ENCODE results near the gene CXCR6.

CXCR6 gene

GRCh38 chr3:45922039-45922326 is 21.3 kb upstream of the CXCR6 start:
- no peak for TF ChIP-seq CTCF (IDR thresholded peaks at IDR 0.05; ENCODE audit: borderline replicate concordance, control extremely low read depth, extremely low read depth, insufficient read depth, missing control alignments)
- in situ Hi-C loops (cut with MboI; ENCODE audit: low sequenced_read_pairs, unreplicated experiment): loop anchor here (10.0 kb wide), 1 partner anchor 407 kb away; no protein-coding TSS in a partner anchor

GRCh38 chr3:45922950-45923590 is 20.2 kb upstream of the CXCR6 start:
- TF ChIP-seq CTCF (IDR thresholded peaks at IDR 0.05; ENCODE audit: borderline replicate concordance, control extremely low read depth, extremely low read depth, insufficient read depth, missing control alignments): no peak
- in situ Hi-C loops (cut with MboI; ENCODE audit: low sequenced_read_pairs, unreplicated experiment): loop anchor here (10.0 kb wide), 1 partner anchor 408 kb away; no protein-coding TSS in a partner anchor
- no peak for DNase-seq (ENCODE audit: low spot score)

More at GRCh38 chr3:45922039-45922326, 21.3 kb upstream of the CXCR6 start:
- DNase-seq (ENCODE audit: low spot score): no peak

GRCh38 chr3:45923755-45924154 is 19.5 kb upstream of the CXCR6 start:
- in situ Hi-C loops (cut with MboI; ENCODE audit: low sequenced_read_pairs, unreplicated experiment): loop anchor here (10.0 kb wide), 1 partner anchor 409 kb away; no protein-coding TSS in a partner anchor
- no peak for TF ChIP-seq CTCF (IDR thresholded peaks at IDR 0.05; ENCODE audit: borderline replicate concordance, control extremely low read depth, extremely low read depth, insufficient read depth, missing control alignments)
- no peak for DNase-seq (ENCODE audit: low spot score)

GRCh38 chr3:45927881-45928280 is 15.4 kb upstream of the CXCR6 start:
- in situ Hi-C loops (cut with MboI; ENCODE audit: low sequenced_read_pairs, unreplicated experiment): loop anchor here (5.0 to 10.0 kb wide), 2 partner anchors 166 to 413 kb away; no protein-coding TSS in a partner anchor
- TF ChIP-seq CTCF (IDR thresholded peaks at IDR 0.05; ENCODE audit: borderline replicate concordance, control extremely low read depth, extremely low read depth, insufficient read depth, missing control alignments): no peak
- DNase-seq (ENCODE audit: low spot score): no peak

- peak; percentile 91 for TF ChIP-seq CTCF (IDR thresholded peaks at IDR 0.05; ENCODE audit: borderline replicate concordance, control extremely low read depth, extremely low read depth, insufficient read depth, missing control alignments)
- peak; percentile 88 for DNase-seq (ENCODE audit: low spot score)
- in situ Hi-C loops (cut with MboI; ENCODE audit: low sequenced_read_pairs, unreplicated experiment): loop anchor here (5.0 to 10.0 kb wide), 2 partner anchors 167 to 414 kb away; no protein-coding TSS in a partner anchor
These were observed 14.1 kb upstream of the CXCR6 start for GRCh38 chr3:45929042-45929679.

GRCh38 chr3:45931496-45931895 is 11.8 kb upstream of the CXCR6 start:
- DNase-seq (ENCODE audit: low spot score): no peak
- in situ Hi-C loops (cut with MboI; ENCODE audit: low sequenced_read_pairs, unreplicated experiment): no loop called here
- TF ChIP-seq CTCF (IDR thresholded peaks at IDR 0.05; ENCODE audit: borderline replicate concordance, control extremely low read depth, extremely low read depth, insufficient read depth, missing control alignments): no peak

All from GM13976 (cell line).